ENCODE measurements around the gene MYCL. TPM values are rescaled to one million over a fixed set of nuclear protein-coding genes. Genes with fewer than 3 reads are reported as not detected.

MYCL gene
- total and polyA plus RNA-seq, 2 of the 13 experiments (the other 11 are each of a cell fraction or from before 2014, with no cell fraction given): 0.31 to 1.7 TPM

DNA sequence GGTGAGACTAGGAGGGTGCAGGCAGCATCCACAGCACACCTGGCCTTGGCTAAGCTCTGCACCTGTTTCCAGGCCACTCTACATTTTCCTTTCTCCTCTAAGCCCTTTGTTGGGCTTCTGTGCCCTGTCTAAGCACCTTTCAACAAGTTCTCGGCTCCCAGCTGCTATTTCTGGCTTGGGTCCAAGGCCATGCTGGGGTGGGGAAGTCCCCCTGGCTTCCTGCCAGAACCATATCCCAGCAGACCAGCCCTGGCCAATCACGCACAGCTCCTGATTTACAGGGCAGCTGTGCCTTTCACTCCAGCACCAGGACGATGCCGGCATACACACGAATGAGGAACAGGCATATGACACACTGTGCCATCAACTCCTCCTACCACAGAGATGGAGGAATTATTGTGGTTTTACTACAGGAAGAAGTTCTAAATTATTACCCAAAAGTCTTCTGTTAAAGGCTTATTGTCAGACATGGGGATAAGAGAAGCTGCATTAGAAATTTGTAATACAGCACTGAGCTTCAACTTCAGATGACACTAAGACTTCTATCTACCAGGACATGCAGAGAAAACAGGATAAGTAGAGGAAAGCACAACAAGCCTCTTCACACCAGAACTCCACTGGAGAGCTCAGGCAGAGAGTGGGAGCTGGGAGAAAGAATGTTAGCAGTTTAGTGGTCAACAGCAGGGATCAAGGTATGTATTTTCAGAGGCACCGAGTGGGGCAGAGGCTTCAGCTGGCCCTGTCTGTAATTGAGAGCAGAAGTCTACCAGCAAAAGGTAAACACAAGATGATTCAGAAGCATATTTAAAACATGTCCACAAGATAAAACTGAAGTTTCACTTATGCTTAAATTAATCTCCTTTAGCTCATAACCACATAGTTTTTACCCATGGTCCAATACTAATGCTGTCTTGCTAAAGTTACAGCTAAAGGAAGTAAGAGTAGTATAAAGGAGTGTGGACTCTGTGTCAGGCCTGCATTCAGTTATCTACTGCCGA is 55.8 kb downstream of the MYCL start (continued):
- TF ChIP-seq SKIL (CRISPR knock-in tag; IDR thresholded peaks at IDR 0.05; ENCODE audit: borderline replicate concordance): no peak
- no peak for TF ChIP-seq EED (CRISPR knock-in tag; IDR thresholded peaks at IDR 0.05)
- TF ChIP-seq YEATS2 (CRISPR knock-in tag; IDR thresholded peaks at IDR 0.05; ENCODE audit: borderline replicate concordance): no peak
- TF ChIP-seq SAP130 (CRISPR knock-in tag; IDR thresholded peaks at IDR 0.05; ENCODE audit: low read depth): peak; percentile 64
- 0 out of 2 replicates have a peak, but pooled peaks have one; percentile 21 for TF ChIP-seq POLR2AphosphoS5 (IDR thresholded peaks at IDR 0.05; ENCODE audit: low read depth, low read length)
- TF ChIP-seq ZNF639 (CRISPR knock-in tag; conservative IDR thresholded peaks at IDR 0.05): no peak
- TF ChIP-seq HNF4G (IDR thresholded peaks at IDR 0.05; ENCODE audit: borderline replicate concordance, low read depth, low read length): no peak
- TF ChIP-seq HNF4G (CRISPR knock-in tag; IDR thresholded peaks at IDR 0.05; ENCODE audit: borderline replicate concordance, low read depth): no peak
- no peak for TF ChIP-seq RORA (CRISPR knock-in tag; IDR thresholded peaks at IDR 0.05)
- TF ChIP-seq KLF6 (CRISPR knock-in tag; IDR thresholded peaks at IDR 0.05): no peak
- no peak for TF ChIP-seq MLLT10 (CRISPR knock-in tag; IDR thresholded peaks at IDR 0.05)
- no peak for TF ChIP-seq ZNF766 (CRISPR knock-in tag; IDR thresholded peaks at IDR 0.05; ENCODE audit: borderline replicate concordance)
- TF ChIP-seq ZNF704 (CRISPR knock-in tag; IDR thresholded peaks at IDR 0.05; ENCODE audit: borderline replicate concordance): no peak
- TF ChIP-seq ISX (CRISPR knock-in tag; conservative IDR thresholded peaks at IDR 0.05): no peak
- no peak for TF ChIP-seq STAG1 (CRISPR knock-in tag; IDR thresholded peaks at IDR 0.05)
- TF ChIP-seq HNRNPLL (IDR thresholded peaks at IDR 0.05; ENCODE audit: low read depth, low read length, poor library complexity, severe bottlenecking): no peak
- no peak for TF ChIP-seq CENPBD1 (CRISPR knock-in tag; IDR thresholded peaks at IDR 0.05; ENCODE audit: borderline replicate concordance, low read depth)
- TF ChIP-seq KLF9 (CRISPR knock-in tag; IDR thresholded peaks at IDR 0.05; ENCODE audit: low read depth): no peak
- TF ChIP-seq, protein P1, sequence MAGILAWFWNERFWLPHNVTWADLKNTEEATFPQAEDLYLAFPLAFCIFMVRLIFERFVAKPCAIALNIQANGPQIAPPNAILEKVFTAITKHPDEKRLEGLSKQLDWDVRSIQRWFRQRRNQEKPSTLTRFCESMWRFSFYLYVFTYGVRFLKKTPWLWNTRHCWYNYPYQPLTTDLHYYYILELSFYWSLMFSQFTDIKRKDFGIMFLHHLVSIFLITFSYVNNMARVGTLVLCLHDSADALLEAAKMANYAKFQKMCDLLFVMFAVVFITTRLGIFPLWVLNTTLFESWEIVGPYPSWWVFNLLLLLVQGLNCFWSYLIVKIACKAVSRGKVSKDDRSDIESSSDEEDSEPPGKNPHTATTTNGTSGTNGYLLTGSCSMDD (CRISPR knock-in tag; IDR thresholded peaks at IDR 0.05): no peak
- TF ChIP-seq SP140L (CRISPR knock-in tag; IDR thresholded peaks at IDR 0.05; ENCODE audit: borderline replicate concordance): no peak
- TF ChIP-seq ZNF761 (CRISPR knock-in tag; conservative IDR thresholded peaks at IDR 0.05): no peak
- TF ChIP-seq KLF12 (CRISPR knock-in tag; IDR thresholded peaks at IDR 0.05; ENCODE audit: borderline replicate concordance): no peak
- no peak for TF ChIP-seq YY1 (IDR thresholded peaks at IDR 0.05; ENCODE audit: insufficient read depth, insufficient replicate concordance, low read depth, low read length)
- TF ChIP-seq AGO2 (optimal IDR thresholded peaks at IDR 0.05; ENCODE audit: low read depth, low read length): no peak
